MM.1S (cell line): ENCODE results near the gene CAV3.

Source experiments
- EZH2 ChIP-seq: fragments of 300-600 bp; sonication (generic); optimal IDR thresholded peaks from 2 replicates; pipeline ENCODE3; 2017; ENCODE audit warnings: low read depth, mild to moderate bottlenecking, antibody characterized with exemption, low read length, mixed read lengths
- TF ChIP-seq, protein P1 (sequence below): fragments of 300-600 bp; sonication (generic); IDR thresholded peaks from 2 replicates; pipeline ENCODE4 v1.5.1; 2016; ENCODE audit warnings: antibody characterized with exemption, low read length, mixed read lengths

DNA sequence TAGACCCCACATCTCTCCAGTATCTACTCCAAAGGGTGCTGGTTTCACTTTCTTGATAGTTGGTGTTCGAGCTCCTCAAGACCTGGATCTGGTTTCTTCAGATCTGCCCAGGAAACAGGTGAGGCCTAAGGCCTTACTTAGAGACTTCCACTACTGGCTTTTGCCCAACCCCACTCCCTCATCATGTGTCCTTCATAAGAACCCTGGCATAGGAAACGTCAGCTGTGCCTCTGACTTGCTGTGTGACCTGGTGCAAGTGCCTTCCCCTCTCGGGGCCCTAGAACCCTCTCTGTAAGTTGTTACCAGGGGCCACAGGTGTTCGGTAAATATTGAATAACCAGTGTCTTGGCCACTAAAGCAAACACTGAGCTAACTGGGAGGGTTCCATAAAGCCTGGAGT is 31.9 kb downstream of the CAV3 start:
- TF ChIP-seq, protein P1, sequence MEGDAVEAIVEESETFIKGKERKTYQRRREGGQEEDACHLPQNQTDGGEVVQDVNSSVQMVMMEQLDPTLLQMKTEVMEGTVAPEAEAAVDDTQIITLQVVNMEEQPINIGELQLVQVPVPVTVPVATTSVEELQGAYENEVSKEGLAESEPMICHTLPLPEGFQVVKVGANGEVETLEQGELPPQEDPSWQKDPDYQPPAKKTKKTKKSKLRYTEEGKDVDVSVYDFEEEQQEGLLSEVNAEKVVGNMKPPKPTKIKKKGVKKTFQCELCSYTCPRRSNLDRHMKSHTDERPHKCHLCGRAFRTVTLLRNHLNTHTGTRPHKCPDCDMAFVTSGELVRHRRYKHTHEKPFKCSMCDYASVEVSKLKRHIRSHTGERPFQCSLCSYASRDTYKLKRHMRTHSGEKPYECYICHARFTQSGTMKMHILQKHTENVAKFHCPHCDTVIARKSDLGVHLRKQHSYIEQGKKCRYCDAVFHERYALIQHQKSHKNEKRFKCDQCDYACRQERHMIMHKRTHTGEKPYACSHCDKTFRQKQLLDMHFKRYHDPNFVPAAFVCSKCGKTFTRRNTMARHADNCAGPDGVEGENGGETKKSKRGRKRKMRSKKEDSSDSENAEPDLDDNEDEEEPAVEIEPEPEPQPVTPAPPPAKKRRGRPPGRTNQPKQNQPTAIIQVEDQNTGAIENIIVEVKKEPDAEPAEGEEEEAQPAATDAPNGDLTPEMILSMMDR: no peak
- no peak for TF ChIP-seq EZH2
